AG09309 (cell line): ENCODE data around the gene NUMB.

Experiments
- DNase-seq: peaks from one replicate; pipeline ENCODE4 v3.0.0-alpha.2; 2010; ENCODE audit warnings: low read depth
- H3K4me3 ChIP-seq: 2 replicates; pipeline ENCODE4 v1.5.1; 2011; ENCODE audit warnings: mild to moderate bottlenecking, low read depth, low read length, moderate library complexity; ENCODE audit not compliant: control insufficient read depth
- CTCF ChIP-seq: IDR thresholded peaks from 2 replicates; pipeline ENCODE4 v1.5.1; 2011; ENCODE audit warnings: mild to moderate bottlenecking, low read depth, low read length, inconsistent platforms; ENCODE audit not compliant: insufficient read depth, control insufficient read depth; ENCODE audit errors: missing control alignments

NUMB gene

GRCh38 chr14:73492043-73492552, 33.8 kb upstream of the NUMB start:
- peak overlapping the region; percentile 60 for H3K4me3 ChIP-seq
- TF ChIP-seq CTCF = no peak
- DNase-seq = no peak

GRCh38 chr14:73491256-73492042, 33.1 kb upstream of the NUMB start:
- DNase-seq = no peak
- TF ChIP-seq CTCF = no peak
- peak overlapping the region; percentile 60 for H3K4me3 ChIP-seq

GRCh38 chr14:73489481-73490175, 31.3 kb upstream of the NUMB start:
- H3K4me3 ChIP-seq = no peak overlapping the region
- no peak for DNase-seq
- TF ChIP-seq CTCF = no peak

GRCh38 chr14:73478684-73479083, 20.3 kb upstream of the NUMB start:
- no peak for DNase-seq

GRCh38 chr14:73477618-73478266, 19.4 kb upstream of the NUMB start:
- H3K4me3 ChIP-seq = no peak overlapping the region
- TF ChIP-seq CTCF = no peak
- no peak for DNase-seq

More at GRCh38 chr14:73478684-73479083, 20.3 kb upstream of the NUMB start:
- TF ChIP-seq CTCF = no peak
- no peak overlapping the region for H3K4me3 ChIP-seq

GRCh38 chr14:73476451-73476931, 18.1 kb upstream of the NUMB start:
- DNase-seq = no peak
- no peak for TF ChIP-seq CTCF
- H3K4me3 ChIP-seq = no peak overlapping the region
